ENCODE measurements around the gene ANO8.
A peak's percentile ranks its signal among the peaks of the same experiment; 100 is the strongest.

The ANO8 gene

DNA sequence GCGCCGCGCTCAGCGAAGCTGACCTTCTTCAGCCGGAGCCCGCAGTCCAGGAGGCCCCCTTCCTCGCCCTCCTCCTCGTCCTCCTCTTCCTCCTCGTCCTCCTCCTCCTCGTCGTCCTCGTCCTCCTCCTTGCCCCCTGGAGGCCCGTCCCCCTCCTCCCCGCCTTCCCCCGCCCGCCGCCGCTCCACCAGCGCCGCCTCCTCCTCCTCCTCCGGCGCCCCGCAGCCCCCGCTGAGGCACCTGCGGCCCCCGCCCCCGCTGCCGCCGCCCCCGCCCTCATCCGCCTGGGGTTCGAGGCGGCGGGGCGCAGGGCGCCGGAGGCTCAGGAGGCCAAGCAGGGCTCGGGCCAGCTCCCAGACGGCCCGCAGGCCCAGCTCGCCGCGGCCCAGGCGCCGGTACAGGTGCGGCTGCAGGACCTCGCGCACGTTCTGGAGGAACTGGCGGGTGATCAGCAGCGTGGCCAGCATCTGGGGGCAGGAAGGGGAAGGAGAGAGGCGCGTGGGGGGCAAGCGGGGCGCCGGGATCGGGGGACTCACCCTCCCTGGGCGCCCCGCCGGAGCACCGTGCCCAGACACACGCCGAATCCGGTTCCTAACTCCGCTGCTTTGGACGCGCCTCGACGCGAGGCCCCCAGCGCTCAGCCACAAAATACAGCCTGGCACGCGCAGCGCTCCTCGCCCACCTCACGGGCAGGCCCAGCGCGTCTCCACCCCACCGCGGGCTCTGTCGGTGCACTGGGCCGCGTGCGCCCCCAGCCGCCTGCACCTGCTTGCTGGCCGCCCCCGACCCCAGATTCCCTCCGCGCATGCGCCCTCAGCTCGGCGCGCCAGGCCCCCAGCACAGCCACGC, 5.9 kb downstream of the ANO8 start:
- DNase-seq: peak; percentile 49

DNA sequence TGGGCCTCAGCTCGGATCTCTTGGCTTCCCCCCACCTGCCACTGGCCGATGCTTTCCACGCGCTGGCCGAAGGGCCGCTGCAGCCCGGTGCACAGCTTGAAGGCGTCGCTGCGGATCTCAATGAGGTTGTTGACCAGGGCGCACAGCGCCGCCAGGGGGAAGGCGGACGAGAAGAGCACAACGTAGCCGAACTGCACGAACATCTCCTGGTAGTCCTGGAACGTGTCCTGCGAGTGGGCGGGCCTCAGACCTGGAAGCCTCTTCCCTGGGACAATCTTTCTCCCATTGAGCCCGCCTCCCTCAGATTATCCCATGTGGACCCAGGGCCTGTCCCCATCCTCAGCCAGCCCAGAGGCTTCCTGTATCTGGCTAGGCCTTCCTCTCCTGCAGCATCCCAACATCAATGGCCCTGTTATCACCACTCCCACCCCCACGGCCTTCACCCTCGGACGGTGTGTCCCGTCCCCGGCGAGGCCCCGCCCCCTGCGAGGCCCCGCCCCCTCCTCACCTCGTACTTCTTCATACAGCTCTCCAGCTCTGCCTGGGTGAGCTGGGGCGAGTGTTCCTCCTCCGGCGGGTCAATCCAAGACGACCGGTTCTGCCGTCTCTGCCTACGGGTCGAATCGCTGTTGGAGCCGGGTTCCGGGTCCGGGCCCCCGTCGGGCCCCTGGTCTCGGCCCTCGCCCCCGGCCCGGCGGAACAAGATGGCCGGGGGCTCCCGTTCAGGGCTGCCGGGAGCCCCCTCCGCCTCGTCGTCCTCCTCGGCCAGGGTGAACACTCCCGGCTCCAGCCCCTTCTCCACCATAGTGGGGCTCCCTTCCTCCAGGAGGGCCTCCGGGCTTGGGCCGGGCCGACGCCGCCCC, 6.8 kb downstream of the ANO8 start:
- DNase-seq: peak; percentile 66

DNA sequence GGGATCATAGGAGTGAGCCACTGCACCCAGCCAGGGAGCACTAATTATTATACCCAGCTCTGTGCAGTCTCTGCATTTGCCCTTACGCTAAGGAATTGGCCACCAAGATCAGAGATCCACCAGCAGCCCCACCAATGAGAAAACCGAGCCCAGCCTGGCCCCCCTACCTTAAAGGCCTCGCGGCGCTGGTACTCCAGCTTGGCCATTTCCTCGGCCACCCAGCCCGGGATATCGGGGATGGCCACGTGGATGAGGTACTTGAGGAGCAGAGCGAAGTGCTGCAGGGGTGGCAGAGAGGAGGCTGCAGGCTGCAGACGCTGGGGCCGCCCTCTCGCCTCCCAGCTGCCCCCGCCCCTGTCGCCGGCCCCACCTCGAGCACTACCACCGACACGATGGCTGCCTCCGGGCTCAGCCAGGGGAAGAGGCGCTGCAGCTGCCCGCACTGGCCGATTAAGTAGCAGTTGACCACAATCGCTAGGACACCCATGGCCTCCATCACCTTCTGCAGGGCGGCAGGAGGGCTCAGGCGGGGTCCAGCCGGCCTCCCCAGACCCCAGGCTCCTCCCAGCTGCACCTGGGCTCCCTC, 7.5 kb downstream of the ANO8 start:
- DNase-seq: no peak

DNA sequence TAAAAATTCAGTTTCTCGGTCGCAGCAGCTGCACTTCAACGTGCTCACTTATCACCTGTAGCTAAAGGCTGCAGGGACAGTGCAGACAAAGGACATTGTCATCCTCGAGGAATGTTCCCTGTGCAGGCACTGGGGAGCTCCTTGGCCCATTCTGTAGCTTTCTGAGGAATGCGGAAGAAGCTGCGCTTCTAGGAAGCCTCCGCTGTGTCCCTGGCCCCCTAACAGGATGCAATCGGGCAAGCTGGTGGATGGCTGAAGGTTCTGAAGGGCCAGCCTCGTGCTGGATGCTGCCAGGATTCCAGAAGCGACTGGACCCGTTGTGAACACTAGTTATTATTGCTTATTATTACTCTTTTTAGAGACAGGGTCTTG, 8.1 kb downstream of the ANO8 start:
- DNase-seq: no peak

DNA sequence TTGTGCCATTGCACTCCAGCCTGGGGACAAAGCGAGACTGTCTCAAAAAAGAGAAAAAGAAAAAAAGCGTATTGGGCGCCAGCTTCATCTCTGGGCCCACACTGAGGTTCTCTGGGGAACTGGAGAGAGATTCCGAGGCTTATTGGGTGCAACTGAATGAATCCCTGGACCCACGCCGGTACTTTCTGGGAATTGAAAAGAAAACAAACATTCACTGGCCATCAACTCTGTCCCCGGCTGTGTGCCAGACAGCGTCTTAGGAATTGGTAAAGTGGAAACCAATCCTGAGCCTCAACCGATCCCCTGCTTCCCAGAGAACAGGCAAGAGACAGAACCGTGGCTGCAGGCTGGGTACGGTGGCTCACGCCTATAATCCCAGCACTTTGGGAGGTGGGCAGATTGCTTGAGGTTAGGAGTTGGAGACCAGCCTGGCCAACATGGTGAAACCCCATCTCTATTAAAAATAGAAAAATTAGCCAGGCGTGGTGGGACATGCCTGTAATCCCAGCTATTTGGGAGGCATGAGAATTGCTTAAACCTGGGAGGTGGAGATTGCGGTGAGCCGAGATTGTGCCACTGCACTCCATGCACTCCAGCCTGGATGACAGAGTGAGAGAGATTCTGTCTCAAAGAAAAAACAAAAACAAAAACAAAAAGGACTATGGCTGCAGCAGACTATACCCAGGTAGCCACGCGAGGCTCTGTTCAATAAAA, 8.6 kb downstream of the ANO8 start:
- no peak for DNase-seq

DNA sequence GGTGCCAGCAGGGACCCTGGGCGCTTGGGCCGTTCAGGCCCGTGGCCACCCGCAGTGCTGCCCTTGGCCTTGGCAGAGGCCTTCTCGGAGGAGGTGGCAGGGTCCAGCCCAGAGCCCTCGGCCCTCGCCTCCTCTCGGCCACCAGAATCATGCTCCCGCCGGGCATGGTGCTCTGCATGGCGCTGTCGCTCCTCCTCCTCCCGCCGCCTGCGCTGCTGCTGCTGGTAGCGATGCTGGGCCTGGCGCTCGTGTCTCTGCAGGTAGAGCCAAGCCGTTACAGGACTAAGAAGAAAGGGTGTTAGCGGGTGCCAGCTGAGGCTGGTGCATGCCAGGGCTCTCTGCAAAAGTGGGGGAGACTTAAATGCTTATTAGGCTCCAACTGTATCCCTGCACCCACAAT, 9.5 kb downstream of the ANO8 start:
- DNase-seq: no peak

GRCh38 chr19:17324357-17325114, 10.1 kb downstream of the ANO8 start:
- DNase-seq: no peak

- peak; percentile 21 for DNase-seq
Measured at GRCh38 chr19:17323964-17324332, 10.7 kb downstream of the ANO8 start.

- no peak for DNase-seq
Measured at GRCh38 chr19:17323300-17323963, 11.2 kb downstream of the ANO8 start.

GRCh38 chr19:17322854-17323253, 11.8 kb downstream of the ANO8 start:
- no peak for DNase-seq

DNA sequence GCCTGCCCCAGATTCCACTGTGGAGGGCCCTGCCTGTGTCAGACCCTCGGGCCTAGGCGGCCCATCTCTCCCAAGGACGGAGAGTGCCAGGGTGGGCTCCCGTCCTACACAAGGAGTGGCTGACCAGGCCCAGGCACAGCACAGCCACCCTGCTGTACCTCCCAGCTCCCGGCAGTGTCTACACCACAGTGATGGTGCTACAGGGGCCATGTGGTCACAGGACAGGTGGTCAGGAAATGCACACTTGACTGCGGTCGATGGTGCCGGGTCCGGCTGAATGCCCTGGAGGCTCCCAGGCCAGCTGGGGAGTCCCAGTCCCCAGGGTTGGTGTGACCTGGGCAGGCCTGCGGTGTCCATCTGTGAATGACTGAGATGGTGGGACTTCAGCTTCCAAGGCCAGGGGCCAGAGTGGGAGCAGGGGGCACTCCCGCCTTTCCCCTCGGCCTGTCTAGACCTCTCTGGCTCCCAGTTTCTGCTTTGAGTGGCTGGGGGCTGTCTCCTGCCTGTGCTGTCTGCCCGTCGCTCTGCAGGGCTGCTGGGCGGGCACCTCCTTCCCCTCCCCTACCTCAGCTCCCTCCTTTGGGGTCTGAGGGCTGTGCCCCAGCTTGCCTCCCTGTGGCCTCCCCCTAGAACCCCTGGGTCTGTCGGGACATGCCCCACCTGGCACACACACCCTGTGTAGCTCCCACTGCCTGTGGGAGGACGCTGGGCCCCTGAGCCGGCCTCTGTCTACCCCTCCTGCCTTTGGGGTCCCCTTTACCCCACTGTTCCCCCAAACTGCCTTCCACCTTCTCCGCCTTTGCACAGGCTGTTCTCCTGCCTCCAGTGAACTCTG, 12.8 kb downstream of the ANO8 start:
- no peak for DNase-seq

DNA sequence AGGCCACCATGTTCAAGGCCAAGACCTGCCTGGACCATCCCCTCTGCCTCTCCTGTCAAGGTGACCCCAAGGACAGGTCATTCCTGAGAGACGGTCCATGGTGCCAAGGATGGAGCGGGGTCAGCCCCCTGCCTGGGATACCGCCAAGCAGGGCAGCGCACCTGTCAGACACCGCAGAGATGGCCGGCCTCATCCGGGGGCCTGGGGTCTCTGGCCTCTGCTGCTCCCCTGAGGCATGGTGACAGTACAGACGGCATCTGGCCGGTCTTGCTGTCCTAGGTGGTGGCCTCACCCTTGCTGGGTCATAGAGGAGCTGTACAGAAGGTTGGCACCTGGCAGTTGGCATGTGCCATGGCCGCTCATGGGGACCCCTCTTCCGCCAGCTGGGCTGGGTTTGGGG, 14.2 kb downstream of the ANO8 start:
- DNase-seq: no peak

- no peak for DNase-seq
Measured at GRCh38 chr19:17319473-17320238, 15.0 kb downstream of the ANO8 start.

- no peak for DNase-seq
Measured at GRCh38 chr19:17318966-17319365, 15.7 kb downstream of the ANO8 start.

GRCh38 chr19:17314007-17314593, 20.6 kb downstream of the ANO8 start:
- DNase-seq: no peak

DNA sequence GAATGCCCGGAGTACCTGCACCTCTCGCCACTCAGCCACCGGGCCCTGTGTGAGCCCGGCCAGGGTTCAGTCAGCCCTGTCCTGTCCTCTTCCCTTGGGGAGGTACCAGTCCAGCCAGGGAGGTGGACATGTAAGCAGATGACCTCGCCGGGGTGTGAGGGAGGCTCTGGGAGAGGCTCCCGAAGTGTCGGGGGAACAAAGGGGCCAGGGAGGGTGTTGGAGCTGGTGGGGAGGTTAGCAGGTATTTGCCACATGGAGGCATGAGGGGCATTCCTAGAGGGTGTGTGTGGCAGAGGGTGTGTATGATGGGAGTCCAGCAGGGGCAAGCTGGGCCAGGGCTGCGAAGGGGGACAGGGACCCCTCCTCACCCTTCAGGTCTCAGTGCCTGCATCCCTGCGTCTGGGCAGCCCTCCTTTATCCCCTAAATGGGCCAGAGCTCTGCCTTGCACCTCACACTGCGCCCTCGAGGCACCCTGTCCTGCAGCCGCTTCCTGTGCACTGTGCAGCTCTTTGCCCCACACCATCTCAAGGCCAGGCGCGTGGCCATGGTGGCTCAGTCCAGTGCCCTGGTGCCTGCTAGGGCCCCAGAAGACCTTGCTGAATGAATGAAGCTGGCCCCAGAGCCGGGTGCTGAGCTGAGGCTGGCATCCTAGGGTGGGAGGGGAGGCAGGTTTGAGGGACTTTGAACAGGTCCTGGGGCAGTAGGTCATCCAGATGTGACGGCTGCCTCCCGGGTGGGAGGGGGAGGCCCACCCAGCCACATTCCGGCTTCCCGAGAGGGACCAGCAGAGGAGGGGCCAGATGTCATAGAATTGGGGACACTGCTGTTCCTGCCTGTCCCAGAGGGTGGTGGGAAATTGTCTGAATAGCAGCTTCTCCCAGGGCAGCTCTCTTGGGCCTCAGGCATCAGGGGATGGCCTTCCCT, 22.2 kb downstream of the ANO8 start:
- no peak for DNase-seq

DNA sequence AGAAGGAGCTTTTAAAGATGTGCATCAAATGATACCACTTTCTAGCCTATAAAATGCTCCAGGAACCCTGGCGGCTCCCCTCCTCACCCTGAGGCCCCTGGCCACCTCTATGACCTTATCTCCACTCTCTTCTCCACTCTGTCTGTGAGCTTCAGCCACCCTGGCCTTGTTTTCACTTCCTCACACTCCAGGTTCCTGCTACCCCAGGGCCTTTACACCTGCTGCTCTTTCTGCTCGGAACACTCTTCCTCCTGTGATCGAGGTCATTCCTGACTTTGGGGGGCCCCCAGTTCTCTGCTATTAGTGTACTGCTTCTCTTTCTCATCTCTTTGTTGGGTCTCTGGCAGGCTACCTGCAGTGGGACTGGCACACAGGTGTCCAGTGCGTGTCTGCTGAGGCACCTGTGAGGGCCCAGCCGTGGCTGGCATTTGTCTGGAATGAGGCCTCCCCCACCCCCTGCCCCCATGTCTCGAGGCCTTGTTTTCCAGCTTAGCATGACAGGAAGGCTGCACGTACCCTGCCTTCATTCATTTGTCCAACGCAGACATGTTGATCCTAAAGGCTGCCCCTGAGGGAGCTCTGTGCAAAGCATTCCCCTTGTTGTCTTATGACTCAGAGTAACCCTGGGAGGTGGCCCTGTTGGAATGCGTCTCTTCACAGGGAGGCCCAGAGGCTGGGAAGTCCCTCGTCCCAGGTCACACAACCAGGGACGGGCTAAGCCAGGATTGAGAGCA, 23.0 kb downstream of the ANO8 start:
- no peak for DNase-seq

- no peak for DNase-seq
Measured at GRCh38 chr19:17309965-17310461, 24.6 kb downstream of the ANO8 start.
